Measurements from ENCODE around the gene MSI2. TPM values are rescaled to one million over a fixed set of nuclear protein-coding genes. Genes with fewer than 3 reads are reported as not detected.

The MSI2 gene
- total and polyA plus RNA-seq, 9 of the 15 experiments (the other 6 are each of a cell fraction or from before 2014, with no cell fraction given) = 4.6 to 61.8 (median 42.4) TPM

DNA sequence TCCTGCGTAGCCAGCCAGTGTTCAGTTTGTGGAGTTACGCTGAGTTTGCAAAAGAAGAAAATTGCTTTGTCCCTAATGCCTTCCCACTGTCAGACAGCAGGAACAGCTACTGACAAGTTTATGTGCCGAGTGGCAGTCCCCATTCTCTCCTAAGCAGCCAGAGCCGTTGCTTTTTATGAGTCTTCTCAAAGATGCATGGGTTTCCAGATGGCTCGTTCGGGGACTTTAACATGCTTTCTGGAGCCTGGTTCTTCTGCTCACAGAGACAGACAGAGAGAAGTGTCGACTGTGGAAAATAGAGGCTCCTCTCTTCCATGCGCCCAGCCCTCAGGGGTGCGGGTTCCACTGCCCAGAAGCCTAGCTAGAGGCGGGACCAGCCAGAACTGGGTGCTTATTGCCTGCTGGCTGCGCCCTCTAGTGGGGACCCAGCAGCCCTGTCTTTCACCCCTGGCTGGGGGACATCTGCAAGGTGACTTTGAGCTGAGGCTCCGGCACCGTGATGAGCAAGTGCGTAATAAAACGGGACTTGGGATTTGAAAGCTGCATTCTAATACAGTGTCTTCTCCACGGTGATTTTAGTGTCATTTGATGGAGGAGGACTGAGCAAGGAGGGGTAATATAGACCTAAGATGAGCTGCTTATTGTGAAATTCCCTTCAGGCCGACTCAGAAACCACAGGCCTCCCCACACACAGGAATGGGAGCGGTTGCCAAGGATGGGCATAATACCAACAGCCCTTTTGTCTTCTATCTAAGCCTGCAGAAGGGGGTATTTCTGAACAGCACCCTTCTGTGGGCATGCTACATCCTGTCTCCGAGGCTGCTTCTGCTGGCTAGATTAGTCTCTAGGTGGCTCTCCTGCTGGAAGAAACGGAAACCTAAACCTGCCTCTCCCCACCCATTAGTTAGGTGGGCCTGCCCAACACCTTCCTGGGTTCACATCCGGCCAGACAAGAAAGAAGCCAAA, 415.6 kb downstream of the MSI2 start (continued):
- TF ChIP-seq MAZ (CRISPR knock-in tag; conservative IDR thresholded peaks at IDR 0.05 in 1 of 2, IDR thresholded peaks at IDR 0.05 in 1 of 2) (peak in 1 of 2 experiments; percentile 79; a peak in 2 of 4 replicates), CEBPB (tag; IDR thresholded peaks at IDR 0.05) (peak; percentile 55), ZNF316 (IDR thresholded peaks at IDR 0.05) (peak; percentile 22; the same call in 1 of the 2 replicates), SRF (CRISPR knock-in tag; IDR thresholded peaks at IDR 0.05) (0 out of 4 replicates have a peak, but pooled peaks of 1 of the 2 experiments have one; percentile 35), ZC3H11A (IDR thresholded peaks at IDR 0.05; ENCODE audit: low read depth, low read length) (no peak), C11orf30 (IDR thresholded peaks at IDR 0.05; ENCODE audit: low read depth) (peak; percentile 14; the same call in 1 of the 2 replicates), NONO (IDR thresholded peaks at IDR 0.05; ENCODE audit: low read depth in 2 of 2, low read length in 1 of 2) (no peak)
- TF ChIP-seq, protein P1, sequence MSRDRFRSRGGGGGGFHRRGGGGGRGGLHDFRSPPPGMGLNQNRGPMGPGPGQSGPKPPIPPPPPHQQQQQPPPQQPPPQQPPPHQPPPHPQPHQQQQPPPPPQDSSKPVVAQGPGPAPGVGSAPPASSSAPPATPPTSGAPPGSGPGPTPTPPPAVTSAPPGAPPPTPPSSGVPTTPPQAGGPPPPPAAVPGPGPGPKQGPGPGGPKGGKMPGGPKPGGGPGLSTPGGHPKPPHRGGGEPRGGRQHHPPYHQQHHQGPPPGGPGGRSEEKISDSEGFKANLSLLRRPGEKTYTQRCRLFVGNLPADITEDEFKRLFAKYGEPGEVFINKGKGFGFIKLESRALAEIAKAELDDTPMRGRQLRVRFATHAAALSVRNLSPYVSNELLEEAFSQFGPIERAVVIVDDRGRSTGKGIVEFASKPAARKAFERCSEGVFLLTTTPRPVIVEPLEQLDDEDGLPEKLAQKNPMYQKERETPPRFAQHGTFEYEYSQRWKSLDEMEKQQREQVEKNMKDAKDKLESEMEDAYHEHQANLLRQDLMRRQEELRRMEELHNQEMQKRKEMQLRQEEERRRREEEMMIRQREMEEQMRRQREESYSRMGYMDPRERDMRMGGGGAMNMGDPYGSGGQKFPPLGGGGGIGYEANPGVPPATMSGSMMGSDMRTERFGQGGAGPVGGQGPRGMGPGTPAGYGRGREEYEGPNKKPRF (IDR thresholded peaks at IDR 0.05; ENCODE audit: low read depth, low read length) = no peak

All from K562 (cell line).